Liver (tissue), 4 donors: ENCODE measurements around the gene RET. TPM values are rescaled to one million over a fixed set of nuclear protein-coding genes. Genes with fewer than 3 reads are reported as not detected.

Experiments used
- polyA plus RNA-seq, 2 donors: library from polyadenylated mRNA; stranded (reverse) in 1 of 2; unstranded in 1 of 2; fragments of 200-250 nt in 1 of 2; fragments of >200 nt in 1 of 2; fragmentation: Nextera tagmentation in 1 of 2; extraction: Ambion mirVana in 1 of 2; gene quantifications; one replicate each; pipeline versions ENCODE4 v1.2.1 to v1.2.3, GENCODE V29; 2013 to 2015
- total RNA-seq, 2 donors: library from RNA; depleted of rRNA; stranded (reverse); fragments of >200 nt; gene quantifications; one replicate each; pipeline ENCODE4 v1.2.3, GENCODE V29; 2014
- donor health status: healthy.
- donor health status: healthy.
- donor health status: healthy.

The RET gene
- total and polyA plus RNA-seq, 4 donors: 0.09 to 2.5 (median 0.33) TPM; not detected in 1

Other genes with a start within 250 kb of the RET start
- 10 to 100 TPM in 1 of 2 donors, 1 to 10 TPM in 1; 6.1 to 11.0 TPM for gene CSGALNACT2, start 61.4 kb downstream of the RET start, total RNA-seq
- gene CSGALNACT2, start 61.4 kb downstream of the RET start, polyA plus RNA-seq: 1 to 10 TPM; 4.1 to 6.0 TPM
- gene RASGEF1A, start 190.0 kb downstream of the RET start, total RNA-seq: under 1 TPM; 0.65 to 0.75 TPM
- under 1 TPM; 0.22 to 0.27 TPM for gene RASGEF1A, start 190.0 kb downstream of the RET start, polyA plus RNA-seq